Esophagus muscularis mucosa (tissue), 3 donors: ENCODE measurements around the gene STAT5B.
A peak's percentile ranks its signal among the peaks of the same experiment; 100 is the strongest.

ENCODE experiments used
- CTCF ChIP-seq, 3 experiments: fragments of 200-600 bp in 2 of 3; fragments of 450-650 bp in 1 of 3; sonication (generic) in 2 of 3; IDR thresholded peaks; one replicate each; pipeline ENCODE4 v1.5.1; 2017 to 2019; ENCODE audit warnings: antibody characterized with exemption in 3 of 3, mild to moderate bottlenecking in 2 of 3, moderate library complexity in 1 of 3
- POLR2AphosphoS5 ChIP-seq, 2 donors: sonication (generic); formaldehyde crosslinking; IDR thresholded peaks; one replicate each; pipeline ENCODE4 v1.6.1; 2017; ENCODE audit warnings: antibody characterized with exemption in 2 of 2

GRCh38 chr17:42180922-42181850 is 95.0 kb downstream of the STAT5B start, which contains the start of gene KCNH4:
- TF ChIP-seq CTCF (IDR thresholded peaks at IDR 0.05) (peak; percentile 23 to 43 (median 41)), POLR2AphosphoS5 (IDR thresholded peaks at IDR 0.05) (peak in 1 of 2 donors; percentile 31)
